ENCODE results near the gene TMCO4.

The TMCO4 gene

GRCh38 chr1:19682257-19682656 is 117.5 kb downstream of the TMCO4 start:
- DNase-seq, result no peak

- no peak for DNase-seq
These were observed 119.1 kb downstream of the TMCO4 start for GRCh38 chr1:19680644-19681043.

- DNase-seq, result no peak
These were observed 120.0 kb downstream of the TMCO4 start for GRCh38 chr1:19679691-19680090.

- DNase-seq, result no peak
These were observed 120.7 kb downstream of the TMCO4 start for GRCh38 chr1:19678931-19679453.

GRCh38 chr1:19678493-19678892 is 121.2 kb downstream of the TMCO4 start:
- no peak for DNase-seq

- DNase-seq, result peak; percentile 17
These were observed 123.2 kb downstream of the TMCO4 start for GRCh38 chr1:19676438-19676922.

GRCh38 chr1:19675797-19676196 is 123.9 kb downstream of the TMCO4 start:
- DNase-seq, result no peak

- DNase-seq, result no peak
These were observed 127.5 kb downstream of the TMCO4 start for GRCh38 chr1:19672237-19672636.

GRCh38 chr1:19670787-19671186 is 128.9 kb downstream of the TMCO4 start:
- DNase-seq, result no peak

GRCh38 chr1:19668888-19669287 is 130.8 kb downstream of the TMCO4 start:
- DNase-seq, result no peak

GRCh38 chr1:19665496-19666465 is 133.9 kb downstream of the TMCO4 start:
- DNase-seq, result no peak

- no peak for DNase-seq
These were observed 134.6 kb downstream of the TMCO4 start for GRCh38 chr1:19665186-19665495.

- peak; percentile 29 for DNase-seq
These were observed 135.1 kb downstream of the TMCO4 start, which contains the start of gene HTR6 for GRCh38 chr1:19664453-19665185. Gene HTR6, plus strand, starts transcription at chr1:19664875. Its CDS starts 879 bp downstream, at chr1:19665754.

GRCh38 chr1:19662313-19662712 is 137.4 kb downstream of the TMCO4 start:
- DNase-seq, result no peak

- DNase-seq, result peak; percentile 47
These were observed 137.9 kb downstream of the TMCO4 start for GRCh38 chr1:19661721-19662228.

- no peak for DNase-seq
These were observed 141.5 kb downstream of the TMCO4 start for GRCh38 chr1:19658186-19658585.

- DNase-seq, result no peak
These were observed 142.2 kb downstream of the TMCO4 start for GRCh38 chr1:19657511-19657910.

- DNase-seq, result no peak
These were observed 142.8 kb downstream of the TMCO4 start for GRCh38 chr1:19656780-19657466.

- DNase-seq, result no peak
These were observed 143.5 kb downstream of the TMCO4 start for GRCh38 chr1:19656134-19656779.

- DNase-seq, result no peak
These were observed 144.0 kb downstream of the TMCO4 start for GRCh38 chr1:19655718-19656080.

- no peak for DNase-seq
These were observed 144.6 kb downstream of the TMCO4 start for GRCh38 chr1:19654886-19655717.

All from activated CD4-positive, alpha-beta T cell treated with anti-CD3 and anti-CD28 coated beads, Interleukin-2, Interleukin-6, amounts not matched to agents 100 ng/mL and 50 ng/mL, durations not matched to agents 16 hours and 8 hours (primary cell).